HG02943 (cell line): ENCODE results near the gene PTPRN2.

Experiments used
- ATAC-seq: cut with Tn5 transposase; IDR thresholded peaks from one replicate; pipeline ENCODE4 v1.9.1; 2021; ENCODE audit warnings: mild to moderate bottlenecking, low read depth, moderate library complexity; ENCODE audit not compliant: unreplicated experiment

PTPRN2 gene

DNA sequence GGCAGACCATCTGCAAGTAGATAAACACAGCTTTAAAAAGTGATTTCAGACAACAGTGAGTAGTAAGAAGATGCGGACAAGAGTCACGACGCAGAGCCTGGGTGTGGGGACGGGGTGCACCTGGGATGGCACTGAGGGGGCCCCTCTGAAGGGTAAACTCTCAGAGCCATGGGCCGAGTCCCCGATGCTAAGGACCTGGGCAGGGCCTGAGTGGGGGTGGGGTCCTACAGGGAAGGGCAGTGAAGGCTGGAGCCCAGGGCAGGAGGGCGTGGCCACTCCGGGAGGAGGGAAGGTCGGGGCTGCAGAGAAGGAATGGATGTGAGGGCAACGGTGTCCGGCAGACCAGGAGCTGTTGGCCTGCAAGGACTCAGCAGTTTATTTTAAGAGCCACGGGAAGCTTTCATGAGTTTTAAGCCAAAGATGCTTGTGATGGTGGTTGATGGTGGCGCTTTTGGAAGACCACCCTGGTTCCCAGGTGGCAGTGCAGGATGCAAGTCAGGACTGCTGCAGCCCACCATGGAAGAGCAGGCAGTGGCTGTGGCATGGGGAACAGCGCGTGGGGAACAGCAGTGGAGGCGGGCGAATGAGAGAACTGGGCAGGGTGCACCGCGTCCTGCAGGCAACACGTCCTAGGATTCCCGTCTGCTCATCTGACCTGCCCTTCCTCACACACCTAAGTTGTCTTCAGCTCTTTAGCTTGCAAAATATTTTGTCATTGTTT, 954.0 kb downstream of the PTPRN2 start:
- ATAC-seq, result no peak

DNA sequence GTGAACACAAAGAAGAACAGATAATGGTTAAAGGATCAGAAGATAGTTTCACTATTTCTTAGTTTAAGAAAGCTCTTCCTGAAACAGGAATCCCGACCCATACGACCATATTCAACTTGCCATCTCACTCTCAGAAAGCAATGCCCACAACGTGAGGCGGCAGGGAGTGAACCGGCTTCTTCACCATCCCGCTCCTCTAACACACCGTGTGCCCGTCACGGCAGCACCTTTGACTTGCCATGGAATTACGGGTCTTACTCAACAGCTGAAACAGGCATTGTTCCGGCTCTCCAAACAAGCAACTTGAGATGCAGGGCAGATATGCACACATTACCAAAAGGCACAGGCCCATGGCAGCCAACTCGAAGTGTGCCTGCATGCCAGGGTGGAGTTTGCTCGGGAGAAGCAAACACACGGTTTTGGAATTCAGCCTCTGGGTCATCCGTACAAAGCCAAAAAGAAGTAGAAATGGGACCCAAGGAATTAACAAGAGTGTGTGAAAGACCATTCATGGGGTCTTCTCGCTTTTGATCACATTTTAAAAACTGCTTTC, 957.2 kb downstream of the PTPRN2 start:
- ATAC-seq, result no peak

- no peak for ATAC-seq
Observed at GRCh38 chr7:157628456-157628855, 959.2 kb downstream of the PTPRN2 start.

DNA sequence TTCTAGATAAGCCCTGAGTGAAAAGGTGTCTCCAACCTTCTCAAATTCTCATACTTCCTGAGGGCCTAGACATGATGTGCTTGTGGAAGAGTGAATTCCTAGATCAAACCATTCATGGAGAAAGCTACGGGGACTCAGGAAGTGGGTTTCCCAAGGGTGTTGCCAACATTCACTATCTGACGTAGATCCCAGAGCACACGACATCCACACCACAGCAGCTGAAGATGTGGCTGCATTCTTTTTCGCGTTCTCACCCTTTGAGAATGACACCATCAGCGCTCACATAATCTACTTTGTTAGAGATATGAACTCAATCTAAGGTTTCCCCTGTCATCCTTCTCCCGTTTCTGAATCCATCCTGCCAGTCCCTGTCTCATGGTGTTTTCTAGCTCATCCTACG, 960.0 kb downstream of the PTPRN2 start:
- no peak for ATAC-seq

GRCh38 chr7:157627033-157627432, 960.6 kb downstream of the PTPRN2 start:
- no peak for ATAC-seq

DNA sequence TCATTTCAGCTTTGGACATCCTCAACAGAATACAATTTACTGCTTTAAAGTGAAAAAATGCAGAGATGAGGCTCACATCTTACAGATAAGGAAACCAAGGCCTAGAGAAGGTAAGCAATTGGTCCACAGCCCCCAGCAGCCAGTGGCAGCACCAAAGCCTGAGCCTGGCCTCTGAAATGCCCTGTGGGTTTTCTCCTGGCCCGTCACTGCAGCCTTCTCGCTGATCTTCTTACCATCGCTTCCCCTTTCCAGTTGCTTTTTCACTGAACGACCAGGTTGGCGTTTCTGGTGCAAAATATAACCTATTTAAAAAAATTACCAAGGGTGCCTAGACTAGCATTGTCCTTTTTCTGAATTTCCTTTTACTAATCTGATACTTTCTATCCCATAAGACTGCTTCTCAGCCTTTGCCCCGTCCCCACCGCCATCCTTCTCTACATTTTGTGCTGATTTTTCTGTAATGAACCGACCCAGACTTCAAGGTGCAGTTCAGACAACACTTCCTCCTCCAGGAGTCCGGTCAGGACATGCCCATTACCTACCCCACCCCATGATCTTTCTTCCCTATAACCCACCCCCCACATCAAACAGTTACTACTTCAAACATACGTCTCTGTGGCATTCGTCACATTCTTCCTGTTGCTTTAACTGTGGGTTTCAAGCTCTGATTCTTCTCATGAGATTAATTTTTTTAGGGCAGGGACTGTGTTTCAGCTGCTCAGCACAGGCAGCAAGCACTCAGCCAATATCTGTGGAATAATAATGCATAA, 961.5 kb downstream of the PTPRN2 start:
- no peak for ATAC-seq

DNA sequence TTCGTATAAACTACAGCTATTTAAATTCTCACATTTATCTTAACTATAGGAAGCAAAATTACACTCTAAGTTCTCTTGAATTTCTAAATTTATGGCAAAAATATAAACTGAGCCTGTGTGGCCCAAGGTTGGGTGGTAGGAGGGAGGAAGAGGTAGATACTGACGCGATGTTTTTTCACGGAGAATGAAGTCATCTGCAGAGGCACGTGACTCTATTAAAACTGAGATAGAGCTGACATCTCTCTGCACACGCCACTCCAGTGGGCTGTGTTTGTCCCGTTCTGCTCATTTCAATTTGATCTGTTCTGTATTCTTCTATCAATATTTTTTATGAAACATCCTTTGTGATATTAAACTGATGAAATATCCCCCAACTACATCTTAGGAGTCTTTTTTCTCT, 964.1 kb downstream of the PTPRN2 start:
- ATAC-seq, result no peak

- no peak for ATAC-seq
Observed at GRCh38 chr7:157622408-157623205, 965.0 kb downstream of the PTPRN2 start.

DNA sequence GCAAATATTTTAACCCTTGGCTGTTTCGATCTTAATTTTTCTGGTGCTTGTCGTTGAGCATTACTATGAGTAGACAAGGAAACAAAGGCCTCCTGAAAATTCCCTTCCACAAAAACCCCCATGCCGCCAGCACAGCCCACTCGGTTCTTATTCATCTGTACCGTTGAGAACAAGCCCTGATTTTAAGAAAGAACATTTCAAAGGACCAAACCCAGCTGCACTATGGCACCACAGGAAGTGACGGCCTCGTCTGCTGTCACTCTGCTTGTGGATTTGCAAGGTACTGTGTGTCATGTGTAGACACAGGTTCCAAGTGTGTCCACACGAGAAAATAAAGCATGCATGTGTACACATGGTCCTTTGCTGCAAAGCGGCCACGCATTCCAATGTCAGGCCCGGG, 965.6 kb downstream of the PTPRN2 start:
- ATAC-seq, result no peak

DNA sequence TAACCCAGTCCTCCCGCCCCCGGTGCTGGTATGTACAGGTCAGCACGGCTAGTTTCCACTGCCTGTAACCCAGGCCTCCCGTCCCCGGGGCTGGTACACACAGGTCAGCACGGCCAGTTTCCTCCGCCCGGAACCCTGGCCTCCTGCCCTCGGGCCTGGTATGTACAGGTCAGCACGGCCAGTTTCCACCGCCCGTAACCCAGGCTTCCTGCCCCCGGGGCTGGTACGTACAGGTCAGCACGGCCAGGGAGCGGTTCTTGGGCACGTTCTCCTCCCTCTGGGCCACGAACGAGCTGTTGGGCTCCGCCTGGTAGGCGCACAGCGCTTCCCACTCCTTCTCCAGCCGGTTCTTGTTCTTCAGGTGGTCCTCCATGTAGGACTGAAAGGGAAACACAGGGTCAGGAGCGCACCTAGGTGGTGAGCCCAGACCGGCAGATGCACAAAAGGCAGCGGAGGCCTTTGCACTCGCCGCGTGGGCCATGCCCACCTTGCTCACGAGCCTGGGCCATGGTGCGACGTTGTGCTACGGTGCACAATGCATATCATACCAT, 966.4 kb downstream of the PTPRN2 start:
- ATAC-seq, result no peak

DNA sequence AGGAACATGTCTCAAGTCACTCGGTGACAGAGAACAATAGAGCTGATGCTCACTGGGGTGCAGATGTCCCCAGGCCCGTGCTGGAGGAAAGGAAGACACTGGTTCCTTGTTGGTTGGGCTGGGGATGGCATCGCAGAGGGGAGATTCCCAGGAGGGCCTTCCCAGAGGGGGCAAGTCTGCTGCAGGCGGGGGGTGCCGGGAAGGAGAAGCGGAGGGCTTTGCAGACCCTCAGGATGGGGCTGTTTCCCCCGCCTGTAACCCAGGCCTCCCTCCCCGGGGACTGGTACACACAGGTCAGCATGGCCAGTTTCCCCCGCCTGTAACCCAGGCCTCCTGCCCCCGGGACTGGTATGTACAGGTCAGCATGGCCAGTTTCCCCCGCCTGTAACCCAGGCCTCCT, 967.0 kb downstream of the PTPRN2 start:
- ATAC-seq, result no peak

DNA sequence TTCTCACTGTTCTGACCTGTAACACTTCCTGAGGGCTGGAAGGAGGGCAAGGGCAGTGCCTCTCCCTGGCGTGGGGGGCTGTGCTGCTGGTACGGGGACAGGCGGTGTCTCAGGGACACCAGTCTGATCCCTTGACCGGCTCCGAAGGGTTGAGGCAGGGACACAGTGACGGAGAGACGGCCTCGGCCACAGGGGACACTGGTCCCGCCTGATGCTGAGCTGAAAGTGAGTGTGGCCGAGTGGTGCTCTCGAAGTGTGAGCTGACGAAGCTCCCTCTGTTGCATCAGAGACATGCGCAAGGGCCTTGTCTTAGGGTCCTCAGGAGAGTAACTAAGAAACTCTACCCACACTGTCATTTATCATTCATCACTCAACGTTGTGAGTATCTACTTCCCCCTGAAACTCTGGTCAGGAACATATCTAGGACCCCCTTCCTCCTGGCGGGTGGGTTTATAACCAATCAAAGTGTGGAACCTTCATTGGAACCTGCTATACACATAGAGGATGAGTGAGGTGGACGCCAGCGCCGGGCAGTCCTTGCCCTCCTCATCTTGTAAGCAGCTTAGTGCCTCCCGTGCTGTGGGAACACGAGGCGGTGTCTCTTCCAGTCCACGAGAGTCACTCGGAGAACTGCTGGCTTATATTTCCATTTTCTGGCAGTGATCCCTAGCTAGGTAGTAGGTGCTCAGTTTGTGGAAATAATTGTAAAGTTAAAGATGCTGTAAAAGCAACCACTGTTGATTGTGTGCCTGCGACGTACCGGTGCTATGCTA, 967.7 kb downstream of the PTPRN2 start:
- ATAC-seq, result no peak

DNA sequence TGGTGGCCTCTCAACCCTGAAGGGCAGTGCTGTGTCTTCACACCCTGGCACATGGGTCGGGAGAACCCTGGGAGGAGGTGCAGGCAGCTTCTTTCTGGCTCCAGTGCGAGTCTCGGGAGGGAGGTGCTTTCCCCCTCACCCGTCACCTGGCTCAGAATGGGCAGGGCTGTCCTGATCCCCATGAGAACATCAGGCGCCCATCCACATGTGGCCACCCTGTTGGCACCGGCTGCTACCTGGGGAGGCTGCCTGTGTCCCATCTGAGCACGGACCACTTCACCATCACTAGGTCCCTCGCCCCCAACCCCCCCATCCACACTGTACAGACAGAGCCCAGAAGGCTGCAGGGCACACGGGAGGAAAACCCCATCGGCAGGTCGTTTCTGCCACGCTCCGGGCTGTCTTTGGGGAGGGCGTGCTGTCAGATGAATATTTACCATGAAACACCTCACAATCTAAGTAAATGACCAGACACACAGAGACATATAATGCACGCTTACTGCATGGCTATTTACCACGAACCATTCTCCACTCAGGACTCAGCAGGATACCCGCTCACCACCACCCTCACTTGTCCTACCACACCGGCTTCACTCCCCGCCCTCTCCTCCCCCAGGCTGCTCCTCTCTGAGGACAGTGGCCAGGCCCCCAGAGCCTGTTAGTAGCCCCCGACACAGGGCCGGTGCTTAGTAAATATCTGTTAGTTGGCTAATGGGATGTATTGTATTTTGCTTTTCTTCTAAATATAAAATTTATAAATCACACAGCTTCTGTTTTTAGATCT, 968.6 kb downstream of the PTPRN2 start:
- ATAC-seq, result no peak

GRCh38 chr7:157618091-157618726, 969.4 kb downstream of the PTPRN2 start:
- no peak for ATAC-seq

DNA sequence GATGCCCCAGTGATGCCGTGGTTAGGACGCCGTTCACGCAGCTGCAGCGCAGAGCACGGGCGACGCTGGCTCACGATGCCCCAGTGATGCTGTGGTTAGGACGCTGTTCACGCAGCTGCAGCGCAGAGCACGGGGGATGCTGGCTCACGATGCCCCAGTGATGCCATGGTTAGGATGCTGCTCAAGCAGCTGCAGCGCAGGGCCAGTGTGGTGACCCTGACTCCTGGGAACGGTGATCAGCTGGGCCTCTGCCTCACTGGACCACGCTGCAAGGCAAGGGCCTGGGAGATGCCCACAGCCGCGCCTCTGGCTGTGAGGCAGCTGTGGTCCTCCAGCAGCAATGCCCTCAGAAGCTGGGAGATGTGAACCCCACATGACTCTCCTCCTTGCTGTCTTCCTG, 970.2 kb downstream of the PTPRN2 start:
- no peak for ATAC-seq

DNA sequence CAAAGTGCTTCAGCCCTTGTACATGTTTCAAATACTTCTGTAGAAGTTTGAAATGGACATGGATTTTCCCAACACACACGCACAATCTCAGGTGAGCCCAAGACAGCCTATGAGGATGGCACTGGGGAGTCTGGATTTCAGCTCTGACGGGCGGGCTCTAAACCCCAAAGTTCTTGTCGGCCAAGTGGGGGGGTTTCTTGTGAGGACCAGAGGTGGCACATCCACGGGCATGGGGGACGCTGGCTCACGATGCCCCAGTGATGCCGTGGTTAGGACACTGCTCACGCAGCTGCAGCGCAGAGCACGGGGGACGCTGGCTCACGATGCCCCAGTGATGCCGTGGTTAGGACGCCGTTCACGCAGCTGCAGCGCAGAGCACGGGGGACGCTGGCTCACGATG, 970.7 kb downstream of the PTPRN2 start:
- no peak for ATAC-seq

DNA sequence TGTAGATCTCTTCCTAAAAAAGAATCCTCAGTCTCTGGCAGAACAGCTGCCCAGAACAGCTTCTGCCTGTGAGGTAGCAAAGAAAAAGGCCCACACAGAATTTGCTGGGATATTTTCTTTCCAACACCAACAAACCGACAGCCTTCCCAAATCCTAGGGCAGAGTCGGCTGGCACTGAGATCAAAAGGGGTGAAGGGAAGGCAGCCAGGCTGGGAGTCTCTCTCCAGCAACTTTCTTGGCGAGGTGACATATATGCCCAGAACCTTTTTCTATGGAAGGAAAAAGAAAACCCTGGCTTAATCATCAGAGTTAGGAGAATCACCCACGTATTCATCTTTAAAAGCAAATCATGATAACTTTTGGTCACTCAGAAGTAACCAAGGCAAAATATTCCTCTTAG, 971.2 kb downstream of the PTPRN2 start:
- no peak for ATAC-seq

DNA sequence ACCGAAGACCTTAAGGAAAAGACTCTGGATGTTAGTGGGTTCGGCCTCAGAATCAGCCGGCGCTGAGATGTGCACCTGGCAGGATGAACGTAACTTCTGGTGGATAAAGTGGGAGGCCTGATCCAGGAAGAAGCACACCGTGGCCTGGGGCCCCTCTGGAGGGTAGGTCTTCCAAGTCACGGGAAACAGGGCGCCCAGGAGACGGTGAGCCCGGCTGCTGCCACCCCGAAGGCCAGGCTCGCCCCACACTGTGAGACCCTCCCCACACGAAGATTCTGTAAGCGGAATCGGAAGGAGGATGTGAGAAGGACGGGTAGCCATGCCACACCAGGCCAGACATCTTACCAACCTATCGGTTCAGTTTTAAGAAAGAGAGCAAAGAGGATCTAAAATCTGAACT, 971.8 kb downstream of the PTPRN2 start:
- no peak for ATAC-seq
